Esophagus squamous epithelium (tissue), 4 donors: ENCODE measurements around the gene TBC1D32.

Source experiments
- POLR2A ChIP-seq, 4 donors: fragments of 450-650 bp; IDR thresholded peaks; one replicate each; pipeline ENCODE4 v1.6.1; 2017; ENCODE audit warnings: antibody characterized with exemption in 4 of 4, mild to moderate bottlenecking in 4 of 4, moderate library complexity in 3 of 4
- TF ChIP-seq, protein P1 (sequence below), 6 experiments: fragments of 450-650 bp in 4 of 6; fragments of 200-600 bp in 2 of 6; sonication (generic) in 2 of 6; IDR thresholded peaks; one replicate each; pipeline ENCODE4 v1.5.1; 2016 to 2019; ENCODE audit warnings: antibody characterized with exemption in 6 of 6, mild to moderate bottlenecking in 4 of 6, moderate library complexity in 4 of 6

DNA sequence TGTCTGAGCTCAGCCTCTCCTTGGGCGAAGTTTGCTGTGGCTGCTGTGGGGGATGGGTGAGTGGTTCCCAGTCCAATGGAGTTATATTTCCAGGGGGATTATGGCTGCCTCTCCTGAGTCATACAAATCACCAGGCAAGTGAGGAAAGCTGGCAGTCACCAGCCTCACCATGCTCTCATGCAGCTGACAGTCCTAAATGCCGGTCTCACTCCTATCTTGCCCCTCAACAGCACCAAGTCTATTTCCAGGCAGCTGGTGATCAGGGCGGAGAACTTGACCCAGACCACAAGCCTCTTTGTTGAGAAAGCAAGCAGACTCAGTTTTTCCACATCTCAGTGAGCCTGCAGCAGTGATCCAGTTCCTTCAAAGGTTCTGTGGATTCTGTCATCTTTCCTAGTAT, 98.9 kb downstream of the TBC1D32 start:
- no peak for TF ChIP-seq POLR2A (IDR thresholded peaks at IDR 0.05)
- TF ChIP-seq, protein P1, sequence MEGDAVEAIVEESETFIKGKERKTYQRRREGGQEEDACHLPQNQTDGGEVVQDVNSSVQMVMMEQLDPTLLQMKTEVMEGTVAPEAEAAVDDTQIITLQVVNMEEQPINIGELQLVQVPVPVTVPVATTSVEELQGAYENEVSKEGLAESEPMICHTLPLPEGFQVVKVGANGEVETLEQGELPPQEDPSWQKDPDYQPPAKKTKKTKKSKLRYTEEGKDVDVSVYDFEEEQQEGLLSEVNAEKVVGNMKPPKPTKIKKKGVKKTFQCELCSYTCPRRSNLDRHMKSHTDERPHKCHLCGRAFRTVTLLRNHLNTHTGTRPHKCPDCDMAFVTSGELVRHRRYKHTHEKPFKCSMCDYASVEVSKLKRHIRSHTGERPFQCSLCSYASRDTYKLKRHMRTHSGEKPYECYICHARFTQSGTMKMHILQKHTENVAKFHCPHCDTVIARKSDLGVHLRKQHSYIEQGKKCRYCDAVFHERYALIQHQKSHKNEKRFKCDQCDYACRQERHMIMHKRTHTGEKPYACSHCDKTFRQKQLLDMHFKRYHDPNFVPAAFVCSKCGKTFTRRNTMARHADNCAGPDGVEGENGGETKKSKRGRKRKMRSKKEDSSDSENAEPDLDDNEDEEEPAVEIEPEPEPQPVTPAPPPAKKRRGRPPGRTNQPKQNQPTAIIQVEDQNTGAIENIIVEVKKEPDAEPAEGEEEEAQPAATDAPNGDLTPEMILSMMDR (IDR thresholded peaks at IDR 0.05) = no peak
